GM10266 (cell line): ENCODE data around the gene GABRA5.
"Not testable (repeated sequence)": the region's sequence is repeated elsewhere in the genome, so short reads cannot be mapped to it uniquely, and the experiment has no call there.

Experiments
- DNase-seq: peaks from one replicate; pipeline ENCODE4 v3.0.0; 2012; ENCODE audit errors: extremely low spot score
- TF ChIP-seq, protein P1 (sequence below): IDR thresholded peaks from 2 replicates; pipeline ENCODE4 v1.5.1; 2012; ENCODE audit warnings: mild to moderate bottlenecking, low read depth; ENCODE audit not compliant: control insufficient read depth, insufficient read depth; ENCODE audit errors: missing control alignments

GABRA5 gene

DNA sequence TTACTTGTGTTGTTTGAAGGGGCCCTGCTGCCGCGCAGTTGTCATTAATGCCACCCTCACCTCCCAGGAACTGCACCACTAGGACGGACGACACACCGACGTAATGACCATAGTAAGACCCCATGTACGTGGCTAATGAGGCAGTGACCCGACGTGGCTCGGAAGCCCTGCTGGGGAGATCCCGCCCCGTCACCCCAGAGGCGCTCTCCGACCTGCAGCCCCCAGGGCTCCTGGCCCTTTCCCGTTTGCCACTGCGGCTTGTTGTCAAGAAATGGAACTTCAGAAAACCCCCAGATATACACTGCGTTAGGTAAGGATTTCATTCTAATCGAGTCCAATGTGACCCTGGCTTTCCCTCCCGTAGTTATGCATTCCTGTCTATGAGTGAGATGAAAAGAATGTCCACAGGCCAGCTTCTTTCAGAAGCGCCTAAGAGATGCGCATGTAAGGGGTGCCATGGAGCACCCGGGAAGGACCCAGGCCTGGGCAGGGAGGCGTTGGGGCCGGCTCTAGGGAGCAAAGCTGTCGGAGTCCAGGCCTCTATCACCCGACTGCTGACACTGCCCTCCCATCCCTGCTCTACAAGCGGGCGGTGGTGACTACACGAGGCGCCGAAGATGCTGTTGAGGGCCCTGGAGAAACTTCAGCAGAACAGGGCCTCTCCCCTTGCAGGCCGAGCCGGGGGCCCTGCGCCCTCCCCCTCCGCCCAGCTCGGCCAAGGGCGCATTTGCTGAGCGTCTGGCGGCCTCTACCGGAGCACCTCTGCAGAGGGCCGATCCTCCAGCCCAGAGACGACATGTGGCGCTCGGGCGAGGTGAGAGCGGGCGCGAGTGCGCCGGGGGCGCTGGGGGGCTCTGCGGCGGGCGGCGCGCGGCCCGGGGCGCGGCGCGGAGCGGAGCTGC lies at the start of gene GABRA5:
Gene GABRA5, plus strand, starts transcription at position 765 of the 902 bp plus-strand sequence. CDS start 2,187 bp downstream, outside the sequence.
- no peak for DNase-seq
- TF ChIP-seq, protein P1, sequence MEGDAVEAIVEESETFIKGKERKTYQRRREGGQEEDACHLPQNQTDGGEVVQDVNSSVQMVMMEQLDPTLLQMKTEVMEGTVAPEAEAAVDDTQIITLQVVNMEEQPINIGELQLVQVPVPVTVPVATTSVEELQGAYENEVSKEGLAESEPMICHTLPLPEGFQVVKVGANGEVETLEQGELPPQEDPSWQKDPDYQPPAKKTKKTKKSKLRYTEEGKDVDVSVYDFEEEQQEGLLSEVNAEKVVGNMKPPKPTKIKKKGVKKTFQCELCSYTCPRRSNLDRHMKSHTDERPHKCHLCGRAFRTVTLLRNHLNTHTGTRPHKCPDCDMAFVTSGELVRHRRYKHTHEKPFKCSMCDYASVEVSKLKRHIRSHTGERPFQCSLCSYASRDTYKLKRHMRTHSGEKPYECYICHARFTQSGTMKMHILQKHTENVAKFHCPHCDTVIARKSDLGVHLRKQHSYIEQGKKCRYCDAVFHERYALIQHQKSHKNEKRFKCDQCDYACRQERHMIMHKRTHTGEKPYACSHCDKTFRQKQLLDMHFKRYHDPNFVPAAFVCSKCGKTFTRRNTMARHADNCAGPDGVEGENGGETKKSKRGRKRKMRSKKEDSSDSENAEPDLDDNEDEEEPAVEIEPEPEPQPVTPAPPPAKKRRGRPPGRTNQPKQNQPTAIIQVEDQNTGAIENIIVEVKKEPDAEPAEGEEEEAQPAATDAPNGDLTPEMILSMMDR, result no peak

DNA sequence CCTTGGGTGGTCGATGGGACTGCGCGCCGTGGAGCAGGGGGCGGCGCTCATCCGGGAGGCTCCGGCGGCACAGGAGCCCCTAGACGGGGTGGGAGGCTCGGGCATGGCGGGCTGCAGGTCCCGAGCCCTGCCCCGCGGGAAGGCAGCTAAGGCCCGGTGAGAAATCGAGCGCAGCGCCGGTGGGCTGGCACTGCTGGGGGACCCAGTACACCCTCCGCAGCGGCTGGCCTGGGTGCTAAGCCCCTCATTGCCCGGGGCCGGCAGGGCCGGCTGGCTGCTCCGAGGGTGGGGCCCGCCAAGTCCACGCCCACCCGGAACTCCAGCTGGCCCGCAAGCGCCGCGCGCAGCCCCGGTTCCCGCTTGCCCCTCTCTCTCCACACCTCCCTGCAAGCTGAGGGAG lies 35.7 kb upstream of the GABRA5 start:
- not testable (repeated sequence) for DNase-seq

DNA sequence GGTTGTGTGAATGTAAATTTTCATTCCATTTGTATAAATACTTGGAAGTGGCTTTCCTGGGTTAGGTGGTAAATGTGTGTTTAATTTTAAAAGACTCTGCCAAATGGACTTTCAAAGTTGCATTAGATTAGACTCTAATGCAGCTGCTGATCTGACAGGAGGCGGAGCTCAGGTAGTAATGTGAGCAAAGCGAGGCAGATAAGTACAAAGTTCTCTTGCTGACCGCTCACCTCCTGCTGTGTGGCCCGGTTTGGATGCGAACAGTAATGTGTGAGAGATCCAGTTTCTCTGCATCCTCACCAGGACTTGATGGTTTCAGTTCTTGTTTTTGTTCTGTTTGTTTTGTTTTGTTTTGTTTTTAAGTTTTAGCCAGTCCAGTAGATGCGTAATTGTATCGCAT lies 34.9 kb upstream of the GABRA5 start:
- no peak for DNase-seq
- TF ChIP-seq, protein P1, result no peak

DNA sequence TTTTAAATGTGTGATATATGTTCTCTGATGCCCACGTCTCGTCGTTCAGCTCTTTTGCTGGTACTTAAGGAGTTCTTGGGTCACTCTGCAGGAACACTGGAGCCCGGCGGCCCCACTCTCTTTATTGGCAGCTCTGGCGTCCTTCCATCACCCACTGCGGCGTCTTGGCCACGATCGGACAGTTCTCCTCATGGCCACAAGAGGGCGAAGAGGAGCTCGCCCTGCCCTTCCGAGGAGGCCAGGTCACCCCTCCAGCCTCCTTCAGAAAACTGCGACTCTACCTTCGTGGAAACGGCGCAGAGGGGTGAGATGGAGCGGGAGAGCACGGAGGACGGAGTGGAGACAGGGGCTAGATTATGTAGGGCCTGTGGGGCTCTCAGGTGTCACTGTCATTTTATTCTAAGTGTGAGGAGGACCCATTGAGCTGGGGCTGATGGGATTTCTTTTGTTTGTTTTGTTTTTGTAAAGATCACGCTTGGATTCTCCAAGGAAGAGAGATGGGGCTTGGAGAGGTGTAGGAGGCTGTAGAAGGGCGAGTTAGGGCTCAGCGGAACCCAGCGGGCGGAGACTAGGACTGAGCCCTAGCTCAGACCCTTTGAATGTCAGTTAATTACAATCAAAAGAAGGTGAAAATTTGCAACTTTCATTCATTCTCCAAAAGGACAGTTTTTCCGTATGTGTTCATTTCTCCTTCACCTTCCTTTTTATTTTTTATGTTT lies 28.0 kb upstream of the GABRA5 start:
- TF ChIP-seq, protein P1, result peak; percentile 31
- DNase-seq, result no peak

DNA sequence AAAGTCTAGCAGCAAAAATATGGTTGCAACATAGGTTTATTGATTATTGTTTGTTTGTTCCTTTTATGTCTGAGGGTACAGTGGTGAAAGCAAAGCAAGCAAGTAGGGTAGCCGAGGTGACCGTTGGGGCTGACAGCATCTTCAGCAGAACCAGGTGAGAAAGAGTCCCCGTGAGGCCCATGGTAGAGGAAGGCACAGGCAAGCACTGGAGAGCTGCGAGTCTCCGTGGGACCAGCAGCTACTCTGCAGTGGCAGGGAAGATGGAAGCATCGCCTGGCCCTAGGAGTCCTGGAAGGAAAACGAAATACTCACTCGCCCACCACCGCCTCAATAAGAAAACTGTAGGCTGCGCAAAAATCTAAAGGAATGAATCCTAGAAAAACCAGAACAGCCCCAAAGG lies 25.3 kb upstream of the GABRA5 start:
- DNase-seq, result no peak
- TF ChIP-seq, protein P1, result no peak

DNA sequence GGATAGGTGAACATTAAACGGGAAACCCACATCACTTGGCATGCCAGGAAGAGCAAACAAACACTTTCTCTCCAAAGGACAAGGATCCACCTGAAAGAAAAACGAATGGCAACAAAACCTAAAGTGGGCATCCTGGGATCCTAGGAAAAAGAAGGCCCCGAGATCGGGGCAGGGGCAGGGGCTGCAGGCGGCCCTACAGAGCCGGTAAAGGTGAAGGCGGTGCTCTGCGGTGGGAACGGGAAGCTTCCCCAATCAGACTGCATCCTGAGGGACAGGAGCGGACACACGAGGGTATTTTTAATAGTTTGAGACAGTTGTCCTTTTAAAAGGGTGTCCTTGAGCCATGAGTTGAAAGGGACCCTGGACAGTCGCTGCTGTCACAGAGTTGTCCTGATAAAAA lies 24.9 kb upstream of the GABRA5 start:
- TF ChIP-seq, protein P1, result no peak
- DNase-seq, result no peak

DNA sequence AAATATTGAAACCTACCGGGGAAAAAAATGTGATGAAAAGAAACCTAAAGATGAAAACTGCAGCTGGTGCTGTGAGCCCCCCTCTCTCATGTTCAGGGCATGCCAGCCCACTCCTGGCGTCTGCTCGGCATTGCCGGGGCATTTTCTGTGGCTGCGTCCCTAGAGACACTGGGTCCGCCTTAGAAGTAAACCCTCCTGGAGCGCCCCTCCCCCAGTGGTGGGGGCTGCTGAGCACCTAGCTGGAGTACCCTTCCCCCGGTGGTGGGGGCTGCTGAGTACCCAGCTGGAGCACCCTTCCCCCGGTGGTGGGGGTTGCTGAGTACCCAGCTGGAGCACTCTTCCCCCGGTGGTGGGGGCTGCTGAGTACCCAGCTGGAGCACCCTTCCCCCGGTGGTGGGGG lies 24.5 kb upstream of the GABRA5 start:
- no peak for DNase-seq
- TF ChIP-seq, protein P1, result no peak
